Upper lobe of right lung (tissue), 1 donor: Measurements from ENCODE around the gene FOXD3. TPM values are rescaled to one million over a fixed set of nuclear protein-coding genes. Genes with fewer than 3 reads are reported as not detected.

Source experiments
- ATAC-seq: fragments of 200-7000 bp; cut with Tn5 transposase; one replicate; pipeline ENCODE4 v1.9.1; 2020; ENCODE audit warnings: mild to moderate bottlenecking, moderate library complexity
- DNase-seq: peaks from one replicate; pipeline ENCODE4 v3.0.0-alpha.2; 2020
- H3K27ac ChIP-seq: fragments of 200-600 bp; one replicate; pipeline ENCODE4 v1.8.0; 2022
- H3K27me3 ChIP-seq: fragments of 200-600 bp; one replicate; pipeline ENCODE4 v1.8.0; 2022; ENCODE audit warnings: mild to moderate bottlenecking
- H3K36me3 ChIP-seq: fragments of 200-600 bp; one replicate; pipeline ENCODE4 v1.8.0; 2022
- H3K4me1 ChIP-seq: fragments of 200-600 bp; one replicate; pipeline ENCODE4 v1.8.0; 2022
- H3K4me3 ChIP-seq: fragments of 200-600 bp; one replicate; pipeline ENCODE4 v1.8.0; 2022; ENCODE audit warnings: mild to moderate bottlenecking
- H3K9me3 ChIP-seq: fragments of 200-600 bp; one replicate; pipeline ENCODE4 v1.8.0; 2022
- intact Hi-C: fragments of 100-400 bp; cut with DNase I; formaldehyde crosslinking; loops from one replicate; pipeline ENCODE4 v1.11.0; 2022
- total RNA-seq: library from RNA; stranded (reverse); fragmentation: NEBNext Ultra II Directional; extraction: Animal tissue kit (Norgen Biotek cat#: 25700); gene quantifications from one replicate; pipeline ENCODE4 v1.2.1, GENCODE V29; 2021
- TF ChIP-seq, protein P1 (sequence below): fragments of 200-600 bp; IDR thresholded peaks from one replicate; pipeline ENCODE4 v1.8.0; 2022; ENCODE audit warnings: antibody characterized with exemption
- donor health status: DM: no; HTN: yes; CAD: no; lungs with severe emphysema.

Gene FOXD3
- total RNA-seq, 1 donor from 2014 or later, result not detected

- H3K27me3 ChIP-seq, result peaks cover 99% of the 10 kb centered on the region
- TF ChIP-seq, protein P1, sequence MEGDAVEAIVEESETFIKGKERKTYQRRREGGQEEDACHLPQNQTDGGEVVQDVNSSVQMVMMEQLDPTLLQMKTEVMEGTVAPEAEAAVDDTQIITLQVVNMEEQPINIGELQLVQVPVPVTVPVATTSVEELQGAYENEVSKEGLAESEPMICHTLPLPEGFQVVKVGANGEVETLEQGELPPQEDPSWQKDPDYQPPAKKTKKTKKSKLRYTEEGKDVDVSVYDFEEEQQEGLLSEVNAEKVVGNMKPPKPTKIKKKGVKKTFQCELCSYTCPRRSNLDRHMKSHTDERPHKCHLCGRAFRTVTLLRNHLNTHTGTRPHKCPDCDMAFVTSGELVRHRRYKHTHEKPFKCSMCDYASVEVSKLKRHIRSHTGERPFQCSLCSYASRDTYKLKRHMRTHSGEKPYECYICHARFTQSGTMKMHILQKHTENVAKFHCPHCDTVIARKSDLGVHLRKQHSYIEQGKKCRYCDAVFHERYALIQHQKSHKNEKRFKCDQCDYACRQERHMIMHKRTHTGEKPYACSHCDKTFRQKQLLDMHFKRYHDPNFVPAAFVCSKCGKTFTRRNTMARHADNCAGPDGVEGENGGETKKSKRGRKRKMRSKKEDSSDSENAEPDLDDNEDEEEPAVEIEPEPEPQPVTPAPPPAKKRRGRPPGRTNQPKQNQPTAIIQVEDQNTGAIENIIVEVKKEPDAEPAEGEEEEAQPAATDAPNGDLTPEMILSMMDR, result no peak
- no peak overlapping the region for H3K27ac ChIP-seq
- no peaks in the 10 kb centered on the region for H3K36me3 ChIP-seq
- H3K4me1 ChIP-seq, result peaks cover 31% of the 10 kb centered on the region
- intact Hi-C loops, result no loop called here
- no peaks in the 10 kb centered on the region for H3K9me3 ChIP-seq
- DNase-seq, result no peak
- ATAC-seq, result no peak
- H3K4me3 ChIP-seq, result peak overlapping the region; percentile 54
Measured at GRCh38 chr1:63321785-63322113, 618 bp upstream of the FOXD3 start.

DNA sequence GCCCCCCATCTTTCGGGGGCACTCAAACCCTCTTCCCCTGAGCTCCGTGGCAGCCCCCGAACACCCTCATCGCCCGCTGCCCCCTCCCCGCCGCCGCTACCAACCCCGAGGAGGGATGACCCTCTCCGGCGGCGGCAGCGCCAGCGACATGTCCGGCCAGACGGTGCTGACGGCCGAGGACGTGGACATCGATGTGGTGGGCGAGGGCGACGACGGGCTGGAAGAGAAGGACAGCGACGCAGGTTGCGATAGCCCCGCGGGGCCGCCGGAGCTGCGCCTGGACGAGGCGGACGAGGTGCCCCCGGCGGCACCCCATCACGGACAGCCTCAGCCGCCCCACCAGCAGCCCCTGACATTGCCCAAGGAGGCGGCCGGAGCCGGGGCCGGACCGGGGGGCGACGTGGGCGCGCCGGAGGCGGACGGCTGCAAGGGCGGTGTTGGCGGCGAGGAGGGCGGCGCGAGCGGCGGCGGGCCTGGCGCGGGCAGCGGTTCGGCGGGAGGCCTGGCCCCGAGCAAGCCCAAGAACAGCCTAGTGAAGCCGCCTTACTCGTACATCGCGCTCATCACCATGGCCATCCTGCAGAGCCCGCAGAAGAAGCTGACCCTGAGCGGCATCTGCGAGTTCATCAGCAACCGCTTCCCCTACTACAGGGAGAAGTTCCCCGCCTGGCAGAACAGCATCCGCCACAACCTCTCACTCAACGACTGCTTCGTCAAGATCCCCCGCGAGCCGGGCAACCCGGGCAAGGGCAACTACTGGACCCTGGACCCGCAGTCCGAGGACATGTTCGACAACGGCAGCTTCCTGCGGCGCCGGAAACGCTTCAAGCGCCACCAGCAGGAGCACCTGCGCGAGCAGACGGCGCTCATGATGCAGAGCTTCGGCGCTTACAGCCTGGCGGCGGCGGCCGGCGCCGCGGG is 837 bp downstream of the FOXD3 start:
- Histone ChIP-seq H3K4me3 (peak overlapping the region; percentile 54), H3K36me3 (no peaks in the 10 kb centered on the region), H3K27me3 (peaks cover 99% of the 10 kb centered on the region), H3K27ac (no peak overlapping the region), H3K4me1 (peaks cover 25% of the 10 kb centered on the region), H3K9me3 (no peaks in the 10 kb centered on the region)
- TF ChIP-seq, protein P1, result no peak
- DNase-seq (no peak), ATAC-seq (no peak)
- intact Hi-C loops, result no loop called here

- no peaks in the 10 kb centered on the region for H3K36me3 ChIP-seq
- no peak for DNase-seq
- ATAC-seq, result no peak
- TF ChIP-seq, protein P1, result no peak
- H3K27ac ChIP-seq, result no peak overlapping the region
- peaks cover 99% of the 10 kb centered on the region for H3K27me3 ChIP-seq
- H3K9me3 ChIP-seq, result no peaks in the 10 kb centered on the region
- H3K4me1 ChIP-seq, result peaks cover 25% of the 10 kb centered on the region
- intact Hi-C loops, result no loop called here
- H3K4me3 ChIP-seq, result no peak overlapping the region
Measured at GRCh38 chr1:63323865-63324778, 1.8 kb downstream of the FOXD3 start.

DNA sequence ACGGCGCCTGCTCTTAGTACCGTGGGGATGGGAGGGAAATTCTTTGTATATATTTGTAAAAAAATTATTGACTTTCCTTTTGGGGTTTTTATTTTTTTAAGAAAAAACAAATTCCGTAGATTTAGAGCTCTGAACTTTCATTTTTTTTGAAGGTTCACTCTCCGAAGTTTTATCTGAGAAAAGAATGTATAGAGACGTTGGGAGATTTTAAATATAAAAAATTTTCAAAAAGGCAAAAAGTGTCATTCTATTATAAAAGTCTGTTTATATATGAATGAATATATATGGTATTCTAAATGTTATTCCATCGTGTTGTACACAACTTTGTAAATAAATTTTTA is 2.4 kb downstream of the FOXD3 start:
- no peak for DNase-seq
- H3K27ac ChIP-seq, result no peak overlapping the region
- H3K36me3 ChIP-seq, result no peaks in the 10 kb centered on the region
- H3K4me3 ChIP-seq, result no peak overlapping the region
- ATAC-seq, result no peak
- TF ChIP-seq, protein P1, result no peak
- H3K27me3 ChIP-seq, result peaks cover 99% of the 10 kb centered on the region
- peaks cover 25% of the 10 kb centered on the region for H3K4me1 ChIP-seq
- no peaks in the 10 kb centered on the region for H3K9me3 ChIP-seq
- intact Hi-C loops, result no loop called here

- no peak overlapping the region for H3K27ac ChIP-seq
- H3K27me3 ChIP-seq, result peaks cover 99% of the 10 kb centered on the region
- TF ChIP-seq, protein P1, result no peak
- H3K36me3 ChIP-seq, result no peaks in the 10 kb centered on the region
- no peaks in the 10 kb centered on the region for H3K9me3 ChIP-seq
- H3K4me1 ChIP-seq, result peaks cover 25% of the 10 kb centered on the region
- intact Hi-C loops, result no loop called here
- DNase-seq (no peak), ATAC-seq (no peak)
- H3K4me3 ChIP-seq, result no peak overlapping the region
Measured at GRCh38 chr1:63325279-63325985, 3.1 kb downstream of the FOXD3 start.
